ENCODE data around the gene DENND1C.
"Not testable (repeated sequence)": the region's sequence is repeated elsewhere in the genome, so short reads cannot be mapped to it uniquely, and the experiment has no call there.

The DENND1C gene

DNA sequence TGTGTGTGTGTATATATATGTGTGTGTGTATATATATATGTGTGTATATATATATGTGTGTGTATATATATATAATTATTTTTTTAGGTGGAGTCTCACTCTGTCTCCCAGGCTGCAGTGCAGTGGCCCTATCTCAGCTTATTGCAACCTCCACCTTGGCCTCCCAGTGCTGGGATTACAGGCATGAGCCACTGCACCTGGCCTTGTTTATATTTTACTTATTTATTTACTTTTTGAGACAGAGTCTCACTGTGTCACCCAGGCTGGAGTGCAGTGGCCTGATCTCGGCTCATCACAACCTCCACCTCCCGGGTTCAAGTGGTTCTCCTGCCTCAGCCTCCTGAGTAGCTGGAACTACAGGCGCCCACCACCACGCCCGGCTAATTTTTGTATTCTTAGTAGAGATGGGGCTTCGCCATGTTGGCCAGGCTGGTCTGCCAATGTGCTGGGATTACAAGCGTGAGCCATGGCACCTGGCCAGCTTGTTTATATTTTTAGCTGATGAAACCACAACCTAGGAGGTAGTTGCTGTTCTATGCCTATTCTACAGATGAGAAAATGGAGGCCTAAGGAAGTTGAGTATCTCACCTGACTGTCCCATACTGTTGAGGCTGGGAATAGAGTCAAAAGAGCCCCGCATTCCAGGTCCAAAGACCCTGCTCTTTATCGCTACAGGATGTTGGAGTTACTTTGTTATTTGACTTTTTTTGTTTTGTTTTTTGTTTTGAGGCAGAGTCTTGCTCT is 26.6 kb upstream of the DENND1C start:
- not testable (repeated sequence) for DNase-seq

DNA sequence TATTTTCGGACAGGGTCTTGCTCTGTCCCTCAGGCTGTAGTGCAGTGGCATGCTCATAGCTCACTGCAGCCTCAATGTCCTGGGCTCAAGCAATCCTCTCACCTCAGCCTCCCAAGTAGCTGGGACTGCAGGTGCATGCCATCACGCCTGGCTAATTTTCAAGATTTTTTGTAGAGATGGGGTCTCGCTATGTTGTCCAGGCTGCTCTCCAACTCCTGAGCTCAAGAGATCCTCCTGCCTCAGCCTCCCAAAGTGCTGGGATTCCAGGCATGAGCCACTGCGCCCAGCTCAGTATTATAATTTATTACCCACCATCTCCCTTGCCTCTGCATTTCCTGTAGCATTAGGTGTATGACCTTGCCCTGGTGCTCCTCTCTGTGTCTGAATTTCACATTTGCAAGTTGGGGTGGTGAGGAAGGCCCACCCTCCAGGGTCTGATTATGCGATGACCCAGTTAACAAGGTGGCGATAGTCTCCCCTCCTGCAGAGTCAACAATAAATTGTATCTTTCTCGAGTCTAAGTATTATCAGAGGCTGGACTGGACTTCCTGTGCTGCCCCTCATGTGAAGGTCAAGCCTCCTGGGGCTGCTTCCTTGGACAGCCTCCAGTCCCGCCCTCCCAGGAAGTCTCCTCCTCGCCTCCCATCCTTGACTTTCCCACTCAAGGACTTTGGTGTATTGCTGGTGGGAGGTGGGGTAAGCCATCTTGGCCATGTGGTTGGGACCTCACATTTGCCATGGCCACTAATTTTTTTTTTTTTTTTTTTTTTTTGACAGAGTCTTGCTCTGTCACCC is 22.0 kb upstream of the DENND1C start:
- no peak for DNase-seq

DNA sequence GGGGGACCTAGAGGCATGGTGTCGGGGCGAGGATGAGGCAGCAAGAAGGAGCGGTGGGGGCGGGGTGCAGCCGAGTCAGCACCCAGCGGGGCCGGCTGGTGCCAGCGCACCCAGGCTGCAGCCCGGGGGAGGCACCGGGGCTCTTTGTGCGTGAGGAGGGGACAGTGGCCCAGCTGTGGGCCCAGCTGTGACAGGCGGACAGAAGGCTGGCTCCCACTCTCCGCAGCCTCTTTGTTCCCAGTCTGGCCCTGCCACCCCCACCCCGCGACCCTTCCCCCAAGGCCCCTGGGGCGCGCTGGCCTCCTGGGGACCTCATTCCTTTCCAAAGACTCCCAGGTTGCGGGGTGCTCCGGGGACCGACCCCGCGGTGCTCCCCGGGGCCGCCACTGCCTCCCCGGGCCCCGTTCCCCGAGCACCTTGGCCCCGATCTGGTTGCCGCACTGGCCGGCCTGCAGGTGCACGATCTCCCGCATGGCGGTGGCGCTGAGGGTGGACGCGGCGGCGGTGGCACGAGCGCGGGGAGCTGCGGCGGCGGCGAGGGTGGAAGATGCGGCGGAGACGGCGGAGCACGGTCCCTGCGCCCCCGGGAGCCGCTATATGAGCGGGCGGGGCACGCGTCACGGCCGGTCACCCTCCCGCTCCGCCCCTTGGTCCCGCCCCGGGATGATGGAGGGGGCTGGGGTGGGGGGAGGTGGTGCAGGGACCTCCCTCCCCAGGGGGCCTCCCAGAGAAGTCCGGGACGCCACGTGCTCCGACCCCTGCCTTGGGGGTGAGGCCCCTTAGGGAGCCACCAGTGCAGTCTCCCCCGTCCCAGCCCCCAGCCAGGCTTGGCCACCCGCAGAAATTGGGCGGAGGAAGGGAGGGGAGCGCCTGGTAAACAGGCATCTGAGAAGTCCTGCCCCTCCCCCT is 20.4 kb upstream of the DENND1C start, which contains the start of gene TUBB4A:
Gene TUBB4A (minus strand): TSS at position 570 of the 909 bp plus-strand sequence. CDS start 97 bp downstream, at position 473.
- no peak for DNase-seq

DNA sequence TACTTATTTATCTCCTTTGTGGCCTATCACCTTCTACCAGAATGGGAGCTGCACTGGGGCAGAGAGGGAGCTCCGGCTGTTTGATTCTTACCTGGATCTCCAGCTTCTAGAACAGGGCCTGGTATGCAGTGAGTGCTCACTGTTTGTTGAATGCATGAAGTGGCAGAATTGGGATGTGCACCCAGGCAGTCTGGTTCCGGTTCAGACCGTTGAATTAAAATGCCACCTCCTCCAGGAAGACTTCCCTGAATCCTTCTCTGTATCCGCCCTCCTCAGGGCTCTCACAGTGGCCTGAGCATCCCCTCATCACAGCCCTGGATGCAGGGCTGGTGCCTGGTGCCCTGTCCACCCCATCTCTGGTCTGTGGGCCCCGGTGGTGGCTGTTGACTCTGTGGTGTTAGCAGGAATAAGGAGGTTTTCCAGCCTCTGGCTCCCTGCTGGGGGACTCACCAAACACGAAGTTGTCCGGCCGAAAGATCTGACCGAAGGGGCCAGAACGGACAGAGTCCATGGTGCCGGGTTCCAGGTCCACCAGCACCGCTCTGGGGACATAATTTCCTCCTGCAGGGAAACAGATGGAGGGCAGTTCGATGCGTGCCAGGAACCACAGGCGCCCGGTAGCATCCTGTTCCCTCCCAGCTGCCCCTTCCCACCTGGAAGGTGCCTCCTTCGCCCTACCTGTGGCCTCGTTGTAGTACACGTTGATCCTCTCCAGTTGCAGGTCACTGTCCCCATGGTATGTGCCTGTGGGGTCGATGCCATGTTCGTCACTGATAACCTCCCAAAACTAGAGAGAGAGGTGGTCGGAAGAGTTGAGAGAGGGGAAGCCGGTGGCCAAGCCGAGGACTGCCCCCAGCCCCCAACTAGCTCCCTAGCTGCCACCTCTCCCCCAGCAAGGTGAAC is 19.5 kb upstream of the DENND1C start:
- no peak for DNase-seq

DNA sequence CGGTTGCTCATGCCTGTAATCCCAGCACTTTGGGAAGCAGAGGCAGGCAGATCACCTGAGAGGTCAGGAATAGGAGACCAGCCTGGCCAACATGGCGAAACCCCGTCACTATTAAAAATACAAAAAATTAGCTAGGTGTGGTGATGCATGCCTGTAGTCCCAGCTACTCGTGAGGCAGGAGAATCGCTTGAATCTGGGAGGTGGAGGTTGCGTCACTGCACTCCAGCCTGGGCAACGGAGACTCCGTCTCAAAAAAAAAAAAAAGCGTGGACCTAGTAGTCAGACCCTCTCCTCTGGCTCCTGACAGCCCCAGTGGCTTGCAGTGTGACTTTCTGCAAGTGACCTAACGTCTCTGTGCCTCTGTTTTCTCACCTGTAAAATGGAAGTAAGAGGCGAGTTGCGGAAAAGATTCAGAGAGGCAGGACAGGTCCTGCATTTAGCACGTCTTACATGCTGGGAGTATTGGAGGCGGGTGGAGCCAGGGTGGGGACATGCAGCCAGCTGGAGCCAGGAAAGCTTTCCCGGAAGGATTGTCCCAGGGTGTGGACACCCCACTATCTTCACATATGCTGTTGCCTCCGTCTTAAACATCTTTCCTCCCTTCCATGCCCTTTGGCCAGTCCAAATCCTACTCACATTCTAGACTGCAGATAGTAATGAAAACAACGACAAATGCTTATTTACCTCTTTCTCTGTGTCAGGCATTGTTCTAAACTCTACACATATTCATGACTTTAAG is 17.6 kb upstream of the DENND1C start:
- no peak for DNase-seq

DNA sequence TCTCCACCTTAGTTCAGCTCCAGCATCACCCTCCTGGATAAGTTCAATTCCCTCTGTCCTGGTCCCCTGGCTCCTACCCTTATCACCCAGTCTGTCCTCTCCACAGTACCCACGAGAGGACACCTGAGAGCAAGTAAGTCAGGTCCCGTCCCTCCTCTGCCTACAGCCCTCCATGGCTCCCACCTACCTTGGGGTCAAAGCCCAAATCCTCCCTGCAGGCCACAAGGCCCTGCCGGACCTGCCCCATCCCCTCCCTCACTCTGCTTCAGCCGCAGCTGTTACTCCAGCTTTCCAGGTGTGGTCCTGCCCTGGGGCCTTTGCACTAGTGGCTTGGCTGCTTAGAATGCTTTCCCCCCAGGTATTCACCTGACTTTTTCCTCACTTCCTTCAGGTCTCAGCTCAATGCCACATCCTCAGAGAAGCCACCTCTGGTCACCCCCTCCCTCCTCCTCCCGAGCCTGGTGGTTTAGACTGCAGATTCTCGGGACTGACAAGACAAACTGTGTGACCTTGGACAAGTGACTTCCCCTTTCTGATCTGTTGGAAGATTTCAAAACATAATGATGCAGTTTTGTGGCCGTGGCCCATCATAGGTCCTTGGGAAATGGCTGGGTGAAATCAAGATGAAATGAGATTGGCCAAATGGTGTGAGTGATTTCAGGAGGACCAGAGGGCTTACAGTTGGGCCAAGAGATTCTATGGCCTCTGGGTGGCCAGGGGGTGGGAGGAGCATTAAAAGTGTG is 16.9 kb upstream of the DENND1C start:
- no peak for DNase-seq

DNA sequence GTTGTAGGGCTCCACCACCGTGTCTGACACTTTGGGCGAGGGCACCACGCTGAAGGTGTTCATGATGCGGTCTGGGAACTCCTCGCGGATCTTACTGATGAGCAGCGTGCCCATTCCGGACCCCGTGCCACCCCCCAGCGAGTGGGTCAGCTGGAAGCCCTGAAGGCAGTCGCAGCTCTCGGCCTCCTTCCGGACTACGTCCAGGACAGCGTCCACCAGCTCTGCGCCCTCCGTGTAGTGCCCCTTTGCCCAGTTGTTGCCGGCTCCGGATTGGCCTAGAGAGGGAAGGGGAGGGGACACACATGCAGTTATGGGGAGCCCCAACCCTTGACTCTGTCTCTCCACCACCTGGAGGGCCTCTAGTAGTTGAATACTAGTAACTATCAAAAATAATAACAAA is 14.4 kb upstream of the DENND1C start:
- no peak for DNase-seq

DNA sequence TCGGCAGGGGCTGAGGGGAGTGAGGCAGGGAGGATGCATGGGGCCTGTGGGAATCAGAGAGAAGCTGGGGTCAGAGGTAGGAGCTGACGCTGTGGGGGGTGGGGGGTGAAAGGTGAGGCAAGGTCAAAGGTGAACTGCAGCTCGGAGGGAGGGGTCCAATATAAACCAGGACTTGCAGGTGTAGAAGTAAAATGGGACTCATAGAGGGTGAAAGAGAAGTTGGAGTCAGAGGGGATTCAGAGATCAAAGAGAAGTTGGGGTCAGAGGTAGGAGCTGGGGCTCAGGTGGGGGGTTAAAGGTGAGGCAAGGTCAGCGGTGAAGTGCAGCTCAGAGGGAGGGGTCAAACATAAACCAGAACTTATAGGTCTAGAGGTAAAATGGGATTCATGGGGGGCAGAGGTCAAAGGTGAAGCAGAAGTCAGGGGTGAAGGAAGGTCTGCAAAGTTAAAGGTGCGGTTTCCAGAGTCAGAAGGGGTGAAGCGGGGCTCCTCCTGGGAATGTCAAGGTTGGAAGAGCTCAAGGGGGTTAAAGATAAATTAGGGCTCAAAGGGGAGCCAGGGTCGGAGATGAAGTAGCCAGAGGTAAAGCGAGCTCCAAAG is 12.9 kb upstream of the DENND1C start:
- no peak for DNase-seq

DNA sequence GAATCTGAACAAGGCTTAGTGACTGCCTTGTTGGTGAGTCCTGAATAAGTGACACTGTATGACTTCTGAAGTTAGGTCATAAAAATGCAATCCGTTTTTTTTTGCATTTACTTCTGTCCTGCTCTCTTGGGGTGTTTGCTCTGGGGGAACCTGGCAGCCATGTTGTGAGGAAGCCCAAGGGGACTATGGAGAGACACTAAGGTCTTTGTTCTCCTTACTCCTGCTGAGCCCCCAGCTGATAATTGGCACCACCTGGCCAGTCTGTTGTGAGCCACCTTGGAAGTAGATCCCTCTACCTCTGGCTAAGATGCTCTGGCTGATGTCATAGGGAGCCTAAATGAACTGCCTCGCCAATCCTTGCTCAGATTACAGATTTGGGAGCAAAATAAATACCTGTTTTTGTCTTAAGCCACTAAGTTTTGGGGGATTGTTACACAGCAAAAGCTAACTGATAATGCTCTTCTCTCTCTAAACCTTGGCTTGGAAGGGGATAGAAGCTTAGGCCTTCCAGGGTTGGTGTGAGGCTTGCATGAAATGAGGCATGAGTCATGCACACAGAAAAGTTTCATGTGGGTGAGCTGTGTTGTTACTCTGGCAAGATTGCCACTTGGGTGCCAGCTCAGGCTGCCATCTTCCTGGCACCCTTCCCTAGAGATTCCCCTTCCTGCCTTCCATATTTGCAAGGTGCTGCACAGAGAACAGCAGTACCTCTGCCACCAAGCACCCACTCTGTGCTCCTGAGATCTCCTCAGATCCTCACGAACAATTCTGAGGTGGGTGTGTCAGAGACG is 10.4 kb upstream of the DENND1C start:
- DNase-seq, result no peak

DNA sequence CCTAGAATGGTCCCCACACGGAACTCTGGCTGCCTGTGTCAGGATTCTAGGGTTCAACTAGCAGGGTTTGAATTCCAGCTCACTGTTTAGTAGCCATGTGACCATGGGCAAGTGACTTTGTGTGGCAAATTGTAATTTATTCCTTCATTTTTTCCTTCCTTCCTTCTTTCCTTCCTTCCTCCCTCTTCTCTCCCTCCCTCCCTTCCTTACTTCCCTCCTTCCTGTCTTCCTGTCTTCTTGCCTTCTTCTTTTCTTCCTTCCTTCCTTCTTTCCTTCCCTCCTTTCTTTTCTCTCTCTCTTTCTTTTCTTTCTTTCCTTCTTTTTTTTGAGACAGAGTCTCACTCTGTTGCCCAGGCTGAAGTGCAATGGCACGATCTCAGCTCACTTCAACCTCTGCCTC is 8.5 kb upstream of the DENND1C start:
- no peak for DNase-seq

DNA sequence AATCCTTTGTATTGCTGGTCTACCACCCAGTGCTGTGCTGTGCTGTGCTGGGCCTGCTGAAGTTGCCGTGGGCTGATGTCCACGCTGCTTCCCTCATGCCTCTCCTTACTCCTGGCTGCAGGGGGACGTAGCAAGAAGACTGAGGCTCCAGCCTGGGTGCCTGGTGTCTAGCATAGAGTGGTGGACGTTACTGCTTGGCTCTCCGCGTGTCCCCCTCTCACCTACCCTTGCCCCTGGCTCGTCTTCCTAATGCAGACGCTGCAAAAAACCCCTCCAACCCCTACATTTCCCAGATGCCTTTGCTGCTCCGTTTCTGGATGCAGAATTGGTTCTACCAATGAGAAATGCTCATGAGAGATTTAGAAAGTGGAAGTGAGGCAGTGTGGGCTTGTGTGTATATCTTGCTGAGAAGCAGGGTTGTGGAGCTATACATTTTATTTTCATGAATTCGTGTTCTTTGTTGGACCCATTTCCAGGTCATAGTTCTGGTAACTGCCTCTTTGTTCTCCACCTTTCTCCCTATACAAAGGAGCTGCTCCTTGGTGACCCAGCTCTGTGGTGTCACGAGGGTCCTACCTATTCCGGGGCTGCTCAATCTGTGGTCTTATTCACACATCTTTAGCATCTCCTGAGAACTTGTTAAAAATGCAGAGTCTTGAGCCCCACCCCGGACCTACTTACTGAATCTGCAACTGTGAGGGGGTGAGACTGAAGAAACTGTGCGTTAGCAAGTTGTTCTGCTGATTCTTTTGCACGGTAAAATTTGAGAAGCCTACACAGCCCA is 7.9 kb upstream of the DENND1C start:
- no peak for DNase-seq

DNA sequence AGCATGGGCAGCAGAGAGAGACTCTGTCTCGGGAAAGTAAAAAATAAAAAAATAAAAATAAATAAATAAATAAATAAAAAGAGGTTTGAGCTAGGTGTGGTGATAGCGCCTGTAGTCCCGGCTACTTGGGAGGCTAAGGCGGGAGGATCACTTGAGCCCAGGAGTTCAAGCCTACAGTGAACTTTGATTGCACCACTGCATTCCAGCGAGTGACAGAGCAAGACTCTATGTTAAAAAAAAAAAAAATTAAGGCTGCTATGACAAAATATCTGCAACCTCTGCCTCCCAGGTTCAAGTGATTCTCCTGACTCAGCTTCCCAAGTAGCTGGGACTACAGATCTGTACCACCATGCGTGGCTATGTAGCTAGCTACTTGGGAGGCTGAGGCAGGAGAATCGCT is 3.2 kb upstream of the DENND1C start:
- no peak for DNase-seq

DNA sequence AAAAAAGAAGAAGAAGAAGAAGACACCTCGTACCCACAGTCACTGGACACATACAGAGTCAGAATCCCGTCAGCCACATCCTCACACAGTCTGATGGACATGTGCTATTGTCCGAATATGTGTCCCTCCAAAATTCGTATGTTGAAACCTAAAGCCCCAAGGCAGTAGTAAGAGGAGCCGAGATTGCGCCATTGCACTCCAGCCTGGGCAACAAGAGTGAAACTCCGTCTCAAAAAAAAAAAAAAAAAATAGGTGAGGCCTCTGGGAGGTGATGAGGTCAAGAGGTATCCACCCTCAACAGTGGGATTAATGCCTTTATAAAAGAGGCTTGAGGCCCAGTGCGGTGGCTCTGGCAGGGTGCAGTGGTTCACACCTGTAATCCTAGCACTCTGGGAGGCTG is 2.6 kb upstream of the DENND1C start:
- no peak for DNase-seq

DNA sequence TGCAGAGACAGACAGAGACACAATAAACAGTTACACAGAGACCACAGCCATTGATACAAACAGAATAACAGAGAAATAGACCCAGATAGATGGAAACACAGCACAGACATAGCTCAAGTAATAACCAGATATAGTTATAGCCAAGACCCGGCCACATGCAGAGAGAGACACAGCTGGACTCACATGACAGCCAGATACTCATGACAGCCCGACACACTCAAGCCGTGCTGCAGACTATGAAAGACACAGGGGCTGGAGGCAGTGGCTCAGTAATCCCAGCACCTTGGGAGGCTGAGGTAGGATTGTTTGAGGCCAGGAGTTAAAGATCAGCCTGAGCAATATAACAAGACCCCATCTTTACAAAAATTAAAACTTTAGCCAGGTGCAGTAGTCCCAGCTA is 1.6 kb upstream of the DENND1C start:
- DNase-seq, result no peak

DNA sequence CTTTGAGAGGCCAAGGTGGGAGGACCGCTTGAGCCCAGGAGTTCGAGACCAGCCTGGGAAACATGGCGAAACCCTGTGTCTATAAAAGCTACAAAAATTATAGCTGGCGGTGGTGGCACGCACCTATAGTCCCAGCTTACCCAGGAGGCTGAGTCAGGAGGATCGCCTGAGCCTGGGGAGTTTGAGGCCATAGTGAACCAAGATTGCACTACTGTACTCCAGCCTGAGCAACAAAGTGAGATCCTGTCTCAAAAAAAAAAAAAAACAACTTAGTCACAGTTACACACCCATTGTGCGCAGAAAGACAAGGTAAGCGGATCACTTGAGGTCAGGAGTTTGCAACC is 728 bp upstream of the DENND1C start:
- no peak for DNase-seq

DNA sequence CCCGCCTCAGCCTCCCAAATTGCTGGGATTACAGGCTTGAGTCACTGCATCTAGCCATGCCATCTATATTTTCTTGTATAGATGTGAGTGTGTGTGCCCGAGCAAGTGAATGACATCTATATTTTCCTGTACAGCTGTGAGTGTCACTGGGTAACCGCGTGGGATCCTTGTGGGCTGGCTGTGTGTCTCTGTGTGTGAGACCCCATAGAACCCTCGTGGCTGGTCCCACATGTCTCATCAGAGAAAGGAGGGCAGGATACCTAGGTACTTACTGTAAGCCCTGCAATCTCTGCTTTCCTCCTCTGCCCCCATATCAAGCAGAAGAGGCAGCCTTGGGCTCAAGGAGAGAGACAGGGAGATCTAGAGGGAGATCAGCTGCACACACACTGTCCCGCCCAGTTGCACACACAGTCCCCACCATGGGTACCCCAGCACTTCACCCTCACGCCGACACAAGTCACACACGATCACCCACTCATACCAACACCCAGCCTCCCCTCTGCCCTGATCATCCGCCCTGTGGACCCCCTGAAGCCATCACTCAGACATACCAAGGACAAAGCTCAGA is 655 bp downstream of the DENND1C start:
- no peak for DNase-seq

DNA sequence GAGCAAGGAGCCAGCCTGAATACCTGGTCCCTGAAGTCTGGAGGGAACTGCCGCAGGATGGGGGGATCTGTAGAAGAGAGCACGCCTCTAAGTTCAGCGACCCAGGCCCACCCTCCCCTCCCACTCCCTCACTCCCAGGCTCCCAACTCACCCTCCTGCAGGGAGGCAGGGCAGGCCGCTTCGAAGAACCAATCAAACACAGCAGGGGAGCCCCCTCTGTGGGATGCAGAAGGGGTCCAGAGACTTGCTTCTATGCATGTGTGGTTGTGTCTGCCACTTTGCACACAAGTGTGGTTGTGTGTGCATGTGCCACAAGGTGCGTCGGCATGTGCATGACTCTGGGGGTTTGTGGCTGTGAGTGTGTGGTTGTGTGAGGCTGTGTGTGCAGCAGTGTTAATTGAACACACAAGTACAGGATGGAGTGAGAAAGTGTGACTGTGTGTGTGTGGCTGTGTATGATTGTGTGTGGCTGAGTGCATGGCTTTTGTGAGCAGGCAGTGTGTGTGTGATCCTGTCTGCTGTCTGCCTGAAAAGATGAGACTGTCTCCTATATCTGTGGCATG is 1.7 kb downstream of the DENND1C start:
- DNase-seq, result no peak

DNA sequence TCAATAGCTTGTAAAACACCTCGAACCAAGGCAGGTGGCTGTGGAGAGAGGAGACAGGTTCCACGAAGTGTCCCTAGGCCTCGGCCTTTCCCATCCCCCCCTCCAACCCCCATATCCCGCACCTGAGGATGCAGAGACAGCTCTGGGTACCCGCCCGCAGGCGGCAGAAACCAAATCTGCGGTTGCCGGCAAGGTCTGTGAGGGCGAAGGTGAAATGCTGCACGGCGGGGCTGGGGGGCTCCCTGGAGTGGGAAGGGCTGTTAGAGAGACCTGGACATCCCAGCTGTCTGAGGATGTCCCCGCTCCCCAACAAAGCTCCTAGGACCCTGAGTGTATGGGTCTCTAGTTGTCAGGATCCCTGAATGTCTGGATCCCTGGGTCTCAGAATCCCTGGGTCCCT is 2.8 kb downstream of the DENND1C start:
- DNase-seq, result no peak

Measured in NCI-H187 treated with DMSO at 0.1 percent for 48 hours (cell line).